K562 (cell line): ENCODE results near the gene CAMKV. TPM values are rescaled to one million over a fixed set of nuclear protein-coding genes. Genes with fewer than 3 reads are reported as not detected.

Experiments used
- ATAC-seq: fragments of 200-7000 bp; cut with Tn5 transposase; 3 replicates; pipeline ENCODE4 v1.9.1; 2020; ENCODE audit warnings: moderate library complexity
- BruUV-seq: library from RNA; stranded (reverse); fragments of 400-500 nt; replicated peaks from 2 replicates; lab custom pipeline; 2021; lab: Mats Ljungman, UMichigan
- CTCF ChIA-PET: fragments of 300-600 bp; formaldehyde crosslinking; extraction: SDS; loops from one replicate; lab custom pipeline; 2021; ENCODE audit warnings: low intra/inter-chr PET ratio; lab: Yijun Ruan, JAX
- POLR2A ChIA-PET: fragments of 300-600, 350-650 bp; sonication (Branson Sonifier 250); formaldehyde crosslinking; extraction: SDS; loops from one replicate; lab custom pipeline; 2021; ENCODE audit warnings: antibody characterized with exemption, inconsistent platforms; lab: Yijun Ruan, JAX
- DNase-seq, 4 experiments: peaks; one replicate each; pipeline versions ENCODE4 v3.0.0 to v3.0.0-alpha.2; 2011 to 2018; ENCODE audit warnings: low spot score in 3 of 4, mixed read lengths in 3 of 4; ENCODE audit errors: extremely low read depth in 1 of 4
- FAIRE-seq: peaks from 2 replicates; lab custom pipeline; 2011; peaks lifted over from hg19 to GRCh38; lab: Jason Lieb, UNC
- H2AFZ ChIP-seq: 2 replicates; pipeline ENCODE4 v1.6.0; 2011; ENCODE audit warnings: low read depth, low read length, control low read depth, inconsistent platforms
- H3K27ac ChIP-seq: fragments of 200-600 bp; 3 replicates; pipeline ENCODE4 v1.8.0; 2011; ENCODE audit warnings: low read depth, mild to moderate bottlenecking, control low read depth, inconsistent platforms, low read length, moderate library complexity, mixed read lengths; ENCODE audit errors: extremely low read depth
- H3K27me3 ChIP-seq, 2 experiments: fragments of 300-600 bp in 1 of 2; 2 replicates in 1 of 2; 3 replicates in 1 of 2; pipeline versions ENCODE4 v1.6.0 to v1.8.0; 2011; ENCODE audit warnings: inconsistent platforms in 2 of 2, low read length in 2 of 2, mild to moderate bottlenecking in 1 of 2, mixed read lengths in 1 of 2, moderate library complexity in 1 of 2; ENCODE audit not compliant: control insufficient read depth in 2 of 2, insufficient read depth in 2 of 2
- H3K36me3 ChIP-seq: fragments of 300-600 bp; 3 replicates; pipeline ENCODE4 v1.8.0; 2011; ENCODE audit warnings: mild to moderate bottlenecking, low read length, inconsistent platforms; ENCODE audit not compliant: control insufficient read depth, insufficient read depth
- H3K4me1 ChIP-seq, 2 experiments: fragments of 200-600 bp in 1 of 2; replicated peaks in 1 of 2; 2 replicates in 1 of 2; 3 replicates in 1 of 2; pipeline versions ENCODE4 v1.5.1 to v1.8.0; 2011; ENCODE audit warnings: inconsistent platforms in 2 of 2, low read length in 2 of 2, mild to moderate bottlenecking in 1 of 2, mixed read lengths in 1 of 2, moderate library complexity in 1 of 2; ENCODE audit not compliant: control insufficient read depth in 2 of 2, insufficient read depth in 2 of 2
- H3K4me2 ChIP-seq: 2 replicates; pipeline ENCODE4 v1.6.1; 2011; ENCODE audit warnings: low read length, control low read depth, inconsistent platforms, mixed read lengths; ENCODE audit not compliant: insufficient read depth
- H3K4me3 ChIP-seq: fragments of 200-600 bp; sonication (generic), shearing (Covaris generic); 2 replicates; pipeline ENCODE4 v1.5.1; 2016; ENCODE audit warnings: control low read depth, inconsistent platforms
- H3K79me2 ChIP-seq: fragments of 200-600 bp; 3 replicates; pipeline ENCODE4 v1.8.0; 2011; ENCODE audit warnings: low read length, inconsistent platforms; ENCODE audit not compliant: control insufficient read depth, insufficient read depth
- H3K9ac ChIP-seq, 2 experiments: 2 replicates each; pipeline versions ENCODE4 v1.6.0 to v1.6.1; 2011; ENCODE audit warnings: low read depth in 2 of 2, low read length in 2 of 2, control low read depth in 1 of 2, inconsistent platforms in 1 of 2, mild to moderate bottlenecking in 1 of 2, mixed read lengths in 1 of 2; ENCODE audit not compliant: insufficient read depth in 1 of 2
- H3K9me1 ChIP-seq: one replicate; pipeline ENCODE4 v1.6.0; 2011; ENCODE audit warnings: inconsistent platforms, mild to moderate bottlenecking, low read length, moderate library complexity; ENCODE audit not compliant: control insufficient read depth, insufficient read depth
- H3K9me3 ChIP-seq: replicated peaks from 2 replicates; pipeline ENCODE4 v1.5.1; 2011; ENCODE audit warnings: low read depth, low read length, inconsistent platforms; ENCODE audit not compliant: control insufficient read depth, insufficient read depth
- H4K20me1 ChIP-seq: replicated peaks from 2 replicates; pipeline ENCODE4 v1.6.1; 2011; ENCODE audit warnings: low read length, inconsistent platforms, mixed read lengths; ENCODE audit not compliant: control insufficient read depth, insufficient read depth
- CBFA2T2 ChIP-seq: fragments of 450-650 bp; conservative IDR thresholded peaks from 2 replicates; pipeline ENCODE4 v1.6.1; 2017; ENCODE audit warnings: mild to moderate bottlenecking
- CLOCK ChIP-seq: fragments of 250-450 bp; sonication (Bioruptor Pico); IDR thresholded peaks from 2 replicates; pipeline ENCODE4 v1.4.0; 2020; ENCODE audit warnings: mild to moderate bottlenecking, moderate library complexity, borderline replicate concordance
- HLTF ChIP-seq: fragments of 450-650 bp; IDR thresholded peaks from 2 replicates; pipeline ENCODE4 v1.6.1; 2016
- KAT7 ChIP-seq: sonication (generic); formaldehyde crosslinking; IDR thresholded peaks from 2 replicates; pipeline ENCODE4 v1.8.0; 2022; ENCODE audit warnings: missing genetic modification reagents, mild to moderate bottlenecking, borderline replicate concordance
- L3MBTL2 ChIP-seq: fragments of 450-650 bp; IDR thresholded peaks from 2 replicates; pipeline ENCODE4 v1.6.1; 2016; ENCODE audit warnings: mild to moderate bottlenecking, moderate library complexity
- OTX1 ChIP-seq: fragments of 450-650 bp; formaldehyde crosslinking; IDR thresholded peaks from 2 replicates; pipeline ENCODE4 v1.4.0; 2022; ENCODE audit warnings: mild to moderate bottlenecking
- PHB2 ChIP-seq: fragments of 450-650 bp; IDR thresholded peaks from 2 replicates; pipeline ENCODE4 v1.6.1; 2017; ENCODE audit warnings: low read depth
- PURB ChIP-seq: sonication (generic); formaldehyde crosslinking; IDR thresholded peaks from 2 replicates; pipeline ENCODE4 v1.9.0; 2021; ENCODE audit warnings: low read depth, mild to moderate bottlenecking, missing genetic modification reagents
- SMARCB1 ChIP-seq: IDR thresholded peaks from 2 replicates; pipeline ENCODE4 v1.6.1; 2011; ENCODE audit warnings: improper control_type of control experiment, low read depth; ENCODE audit not compliant: insufficient read length
- STAT6 ChIP-seq: sonication (generic); formaldehyde crosslinking; IDR thresholded peaks from 2 replicates; pipeline ENCODE4 v1.8.1; 2023; ENCODE audit warnings: mild to moderate bottlenecking, missing genetic modification reagents
- TAL1 ChIP-seq: fragments of 450-650 bp; IDR thresholded peaks from 2 replicates; pipeline ENCODE4 v1.6.1; 2016; ENCODE audit warnings: mild to moderate bottlenecking
- TFE3 ChIP-seq: fragments of 450-650 bp; formaldehyde crosslinking; IDR thresholded peaks from 2 replicates; pipeline ENCODE4 v1.4.0; 2020; ENCODE audit warnings: mild to moderate bottlenecking, mixed read lengths
- ZNF175 ChIP-seq: fragments of 200-800 bp; sonication (Bioruptor generic); IDR thresholded peaks from 2 replicates; pipeline ENCODE4 v1.6.1; 2016; ENCODE audit warnings: low read depth, mild to moderate bottlenecking, missing genetic modification characterization, missing compliant biosample characterization
- ZNF766 ChIP-seq: fragments of 200-800 bp; sonication (Bioruptor generic); conservative IDR thresholded peaks from 2 replicates; pipeline ENCODE4 v1.6.1; 2016; ENCODE audit warnings: missing genetic modification characterization, missing compliant biosample characterization
- WGBS: fragments of 100-300 bp; shearing (Covaris generic); methylation state at CpG from one replicate; pipeline ENCODE4 v1.1.6; 2016; ENCODE audit warnings: low coverage, mixed read lengths; ENCODE audit not compliant: insufficient coverage; ENCODE audit errors: missing lambda C conversion rate; 5-methylcytosine and 5-hydroxymethylcytosine counted together
- in situ Hi-C: fragments of 300-500 bp; cut with MboI; formaldehyde crosslinking; loops from 4 replicates; pipeline ENCODE4 v1.15.0; 2018; ENCODE audit warnings: inconsistent platforms, mixed read lengths
- intact Hi-C: fragments of 100-400 bp; cut with micrococcal nuclease; formaldehyde crosslinking; loops from 2 replicates; pipeline ENCODE4 v1.14.2; 2022
- polyA plus RNA-seq, 8 experiments: library from polyadenylated mRNA; depleted of rRNA in 4 of 8; stranded (reverse) in 5 of 8; unstranded in 3 of 8; fragments of >200 nt; fragmentation: Nextera tagmentation in 2 of 8; fragmentation: Illumina TruSeq in 1 of 8; extraction: Ambion mirVana in 2 of 8; extraction: Trizol in 1 of 8; gene quantifications; 2 replicates each; pipeline versions ENCODE4 v1.2.1 to v1.2.3, GENCODE V29; 2011 to 2014; ENCODE audit warnings: inconsistent platforms in 1 of 8, missing spikeins in 1 of 8
- total RNA-seq, 7 experiments: library from RNA; depleted of rRNA in 6 of 7; stranded (reverse); fragments of >200 nt in 6 of 7; fragmentation: Illumina TruSeq in 2 of 7; extraction: Trizol in 2 of 7; gene quantifications; 2 replicates each; pipeline versions ENCODE4 v1.2.1 to v1.2.3, GENCODE V29; 2011 to 2021; ENCODE audit warnings: low replicate concordance in 1 of 7

The CAMKV gene
- total and polyA plus RNA-seq, 9 of the 15 experiments (the other 6 are each of a cell fraction or from before 2014, with no cell fraction given): 0.08 to 2.7 (median 0.79) TPM

DNA sequence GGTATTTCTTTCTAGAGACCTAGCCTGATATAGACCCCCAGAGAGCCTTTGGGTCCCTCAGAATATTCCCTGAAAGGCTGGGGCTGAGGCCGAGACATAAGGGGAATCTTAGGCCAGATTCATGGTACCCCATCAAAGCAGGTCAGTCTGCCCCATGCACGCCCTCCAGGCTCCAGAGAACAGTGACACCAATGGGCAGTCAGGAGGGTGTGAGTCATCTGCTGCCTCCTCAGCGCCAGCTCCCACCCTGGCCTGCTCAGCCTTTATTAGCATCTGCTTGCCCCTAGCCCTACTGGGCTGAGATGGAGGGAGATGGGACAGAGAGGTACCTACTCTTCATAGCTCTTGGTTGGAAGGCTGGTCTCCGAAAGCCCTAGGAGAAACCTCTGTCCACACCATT is 14.3 kb upstream of the CAMKV start (continued):
- TF ChIP-seq PURB (CRISPR knock-in tag): no peak
- TF ChIP-seq HLTF: no peak
- no peak for TF ChIP-seq TFE3
- TF ChIP-seq STAT6 (CRISPR knock-in tag): no peak
- TF ChIP-seq SMARCB1: no peak

DNA sequence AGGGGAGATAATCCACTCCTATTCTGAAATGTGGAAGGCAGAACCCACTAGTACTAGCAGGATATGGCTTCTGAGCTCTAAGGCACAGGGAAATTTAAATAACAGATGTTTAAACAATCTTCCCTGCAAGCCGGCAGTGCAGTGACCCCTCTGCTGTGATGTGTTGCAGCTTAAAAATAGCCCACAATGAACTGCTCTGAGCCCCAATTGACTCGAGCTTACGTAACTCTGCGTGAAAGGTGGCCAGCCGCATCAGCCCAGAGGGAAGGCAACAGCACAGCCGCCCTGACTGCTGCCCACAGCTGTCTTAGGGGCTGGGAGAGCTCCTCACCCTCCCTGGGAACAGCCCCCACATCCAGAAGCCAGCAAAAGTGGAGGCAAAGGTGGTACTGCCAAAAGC is 12.5 kb upstream of the CAMKV start:
- in situ Hi-C loops (no loop called here), intact Hi-C loops (no loop called here)
- Histone ChIP-seq H3K36me3 (no peaks in the 10 kb centered on the region), H3K4me2 (no peak overlapping the region), H3K9me3 (no peaks in the 10 kb centered on the region), H2AFZ (no peak overlapping the region), H3K4me3 (no peak overlapping the region), H3K27ac (no peak overlapping the region), H3K9me1 (no peaks in the 10 kb centered on the region), H3K9ac (peak overlapping the region in 1 of 2 experiments; percentile 65; a peak in 2 of 4 replicates), H4K20me1 (no peaks in the 10 kb centered on the region), H3K79me2 (no peaks in the 10 kb centered on the region), H3K4me1 (peaks cover 16 to 17% of the 10 kb centered on the region in 2 experiments; a peak in 4 of 5 replicates), H3K27me3 (no peaks in the 10 kb centered on the region)
- 21% methylated on average over 6 of the region's 6 CpGs for WGBS
- DNase-seq (no peak), FAIRE-seq (no peak), ATAC-seq (no peak)
- BruUV-seq: no TSS peak
- POLR2A ChIA-PET: interaction anchor here (0.7 to 2.5 kb wide), 2 partner anchors 10 to 26 kb away, joined by 3 to 9 read pairs; no protein-coding TSS in a partner anchor
- CTCF ChIA-PET: no interaction called here
- TF ChIP-seq KAT7 (CRISPR knock-in tag) (no peak), ZNF175 (CRISPR knock-in tag) (no peak), L3MBTL2 (no peak), PHB2 (no peak), CLOCK (CRISPR knock-in tag) (no peak), TAL1 (no peak), CBFA2T2 (no peak), ZNF766 (CRISPR knock-in tag) (no peak), OTX1 (no peak)
